Right atrium auricular region (tissue), 2 donors: ENCODE measurements around the gene HSPB9. TPM values are rescaled to one million over a fixed set of nuclear protein-coding genes. Genes with fewer than 3 reads are reported as not detected.

Experiments used
- DNase-seq: peaks from one replicate; pipeline ENCODE4 v3.0.0-alpha.2; 2019; ENCODE audit warnings: low spot score
- H3K27ac ChIP-seq, 2 donors: fragments of 200-600 bp; sonication (generic); 1 replicate in 1 of 2; 2 replicates in 1 of 2; pipeline ENCODE4 v1.5.1; 2016 to 2019
- H3K27me3 ChIP-seq, 2 donors: fragments of 200-600 bp; sonication (generic); one replicate each; pipeline versions ENCODE4 v1.5.1 to v1.6.0; 2017 to 2019
- H3K36me3 ChIP-seq: fragments of 200-600 bp; sonication (generic); one replicate; pipeline ENCODE4 v1.5.1; 2016
- H3K4me1 ChIP-seq, 2 donors: fragments of 200-600 bp; sonication (generic); one replicate each; pipeline versions ENCODE4 v1.5.1 to v1.6.0; 2017 to 2019
- H3K4me3 ChIP-seq, 2 donors: fragments of 200-600 bp; sonication (generic); 1 replicate in 1 of 2; 2 replicates in 1 of 2; pipeline ENCODE4 v1.5.1; 2017 to 2019; ENCODE audit warnings: mild to moderate bottlenecking in 1 of 2, moderate library complexity in 1 of 2
- H3K9me3 ChIP-seq, 2 donors: fragments of 200-600 bp; sonication (generic); one replicate each; pipeline ENCODE4 v1.5.1; 2019
- total RNA-seq, 2 donors: library from RNA; depleted of rRNA; stranded (reverse); fragments of >200 nt; gene quantifications; one replicate each; pipeline ENCODE4 v1.1.0, GENCODE V29; 2016
- TF ChIP-seq, protein P1 (sequence below), 2 donors: fragments of 200-600 bp; sonication (generic); IDR thresholded peaks; one replicate each; pipeline ENCODE4 v1.5.1; 2019; ENCODE audit warnings: antibody characterized with exemption in 2 of 2

Gene HSPB9
- total RNA-seq, 2 donors from 2014 or later: not detected

GRCh38 chr17:42153919-42154742, 31.5 kb downstream of the HSPB9 start:
- DNase-seq: no peak
- Histone ChIP-seq H3K36me3 (peaks cover 10% of the 10 kb centered on the region), H3K4me1 (peaks cover 0 to 36% of the 10 kb centered on the region in 2 donors), H3K27ac (peak overlapping the region; percentile 79 to 82), H3K27me3 (no peaks in the 10 kb centered on the region), H3K9me3 (no peaks in the 10 kb centered on the region), H3K4me3 (peak overlapping the region; percentile 95 to 98)
- TF ChIP-seq, protein P1, sequence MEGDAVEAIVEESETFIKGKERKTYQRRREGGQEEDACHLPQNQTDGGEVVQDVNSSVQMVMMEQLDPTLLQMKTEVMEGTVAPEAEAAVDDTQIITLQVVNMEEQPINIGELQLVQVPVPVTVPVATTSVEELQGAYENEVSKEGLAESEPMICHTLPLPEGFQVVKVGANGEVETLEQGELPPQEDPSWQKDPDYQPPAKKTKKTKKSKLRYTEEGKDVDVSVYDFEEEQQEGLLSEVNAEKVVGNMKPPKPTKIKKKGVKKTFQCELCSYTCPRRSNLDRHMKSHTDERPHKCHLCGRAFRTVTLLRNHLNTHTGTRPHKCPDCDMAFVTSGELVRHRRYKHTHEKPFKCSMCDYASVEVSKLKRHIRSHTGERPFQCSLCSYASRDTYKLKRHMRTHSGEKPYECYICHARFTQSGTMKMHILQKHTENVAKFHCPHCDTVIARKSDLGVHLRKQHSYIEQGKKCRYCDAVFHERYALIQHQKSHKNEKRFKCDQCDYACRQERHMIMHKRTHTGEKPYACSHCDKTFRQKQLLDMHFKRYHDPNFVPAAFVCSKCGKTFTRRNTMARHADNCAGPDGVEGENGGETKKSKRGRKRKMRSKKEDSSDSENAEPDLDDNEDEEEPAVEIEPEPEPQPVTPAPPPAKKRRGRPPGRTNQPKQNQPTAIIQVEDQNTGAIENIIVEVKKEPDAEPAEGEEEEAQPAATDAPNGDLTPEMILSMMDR (IDR thresholded peaks at IDR 0.05): no peak

DNA sequence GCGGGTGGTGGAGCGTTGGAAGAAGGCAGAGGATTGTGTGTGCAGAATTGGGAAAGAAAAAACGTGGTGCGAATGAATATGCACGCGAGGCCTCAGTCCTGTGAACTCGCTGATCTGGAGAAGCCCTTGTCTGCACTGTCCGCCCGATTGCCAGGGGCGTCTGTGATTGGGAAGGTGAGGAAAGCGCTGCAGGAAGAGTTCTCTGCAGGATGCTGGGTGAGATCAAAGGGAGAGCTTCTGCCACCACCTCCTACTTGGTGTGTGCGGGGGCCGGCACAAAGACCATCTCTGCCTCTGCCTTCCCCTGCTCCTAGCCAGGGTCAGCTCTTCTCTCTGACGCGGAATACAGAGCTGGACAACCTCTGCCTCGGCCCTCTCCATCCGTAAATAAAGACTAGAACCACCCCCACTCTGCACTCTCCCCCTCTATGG, 33.0 kb downstream of the HSPB9 start:
- Histone ChIP-seq H3K4me3 (peak overlapping the region; percentile 35 to 98), H3K27ac (peak overlapping the region; percentile 44 to 79), H3K36me3 (peaks cover 3% of the 10 kb centered on the region), H3K4me1 (peaks cover 0 to 36% of the 10 kb centered on the region in 2 donors), H3K9me3 (no peaks in the 10 kb centered on the region), H3K27me3 (no peaks in the 10 kb centered on the region)
- no peak for DNase-seq
- TF ChIP-seq, protein P1 (IDR thresholded peaks at IDR 0.05): no peak

GRCh38 chr17:42159796-42160530, 37.4 kb downstream of the HSPB9 start:
- Histone ChIP-seq H3K4me1 (peaks cover 0 to 6% of the 10 kb centered on the region in 2 donors), H3K27me3 (no peaks in the 10 kb centered on the region), H3K4me3 (no peak overlapping the region), H3K9me3 (no peaks in the 10 kb centered on the region), H3K27ac (no peak overlapping the region), H3K36me3 (no peaks in the 10 kb centered on the region)
- TF ChIP-seq, protein P1 (IDR thresholded peaks at IDR 0.05): no peak
- DNase-seq: no peak

DNA sequence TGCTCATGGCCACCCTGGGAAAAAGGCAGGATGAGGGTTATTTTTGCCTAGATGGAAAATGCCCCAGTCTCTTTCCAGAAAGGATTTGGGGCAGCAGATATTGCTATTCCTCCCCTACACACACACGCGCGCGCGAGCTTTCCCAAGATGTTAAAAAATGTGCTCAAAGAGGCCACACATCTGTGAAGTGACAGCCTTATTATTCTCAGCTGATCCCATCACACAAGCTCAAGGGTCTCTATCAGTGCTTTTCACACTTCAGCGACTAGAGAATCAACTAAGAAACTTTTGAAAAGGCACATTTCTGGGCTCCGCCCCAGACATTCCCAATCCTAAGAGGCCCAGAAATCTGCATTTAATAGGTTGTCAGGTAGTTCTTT, 37.9 kb downstream of the HSPB9 start:
- Histone ChIP-seq H3K36me3 (no peaks in the 10 kb centered on the region), H3K27me3 (no peaks in the 10 kb centered on the region), H3K9me3 (no peaks in the 10 kb centered on the region), H3K27ac (no peak overlapping the region), H3K4me3 (no peak overlapping the region), H3K4me1 (peaks cover 0 to 2% of the 10 kb centered on the region in 2 donors)
- TF ChIP-seq, protein P1 (IDR thresholded peaks at IDR 0.05): no peak
- DNase-seq: no peak

- H3K4me1 ChIP-seq: no peaks in the 10 kb centered on the region
- no peaks in the 10 kb centered on the region for H3K36me3 ChIP-seq
- H3K27ac ChIP-seq: no peak overlapping the region
- H3K4me3 ChIP-seq: no peak overlapping the region
- DNase-seq: no peak
- H3K9me3 ChIP-seq: no peaks in the 10 kb centered on the region
- no peaks in the 10 kb centered on the region for H3K27me3 ChIP-seq
- TF ChIP-seq, protein P1 (IDR thresholded peaks at IDR 0.05): no peak
These were observed 40.5 kb downstream of the HSPB9 start for GRCh38 chr17:42163113-42163512.
